GM23248 (cell line): ENCODE measurements around the gene HDGF.

Experiments
- EZH2 ChIP-seq: fragments of 200-600 bp; sonication (generic); IDR thresholded peaks from 2 replicates; pipeline ENCODE4 v1.6.1; 2018; ENCODE audit warnings: antibody characterized with exemption, mild to moderate bottlenecking; ENCODE audit not compliant: insufficient read depth, poor library complexity, severe bottlenecking
- EZH2phosphoT487 ChIP-seq: fragments of 200-600 bp; sonication (generic); IDR thresholded peaks from 2 replicates; pipeline ENCODE4 v1.6.1; 2018; ENCODE audit warnings: antibody characterized with exemption, moderate library complexity, mild to moderate bottlenecking, low read depth; ENCODE audit not compliant: insufficient read depth

DNA sequence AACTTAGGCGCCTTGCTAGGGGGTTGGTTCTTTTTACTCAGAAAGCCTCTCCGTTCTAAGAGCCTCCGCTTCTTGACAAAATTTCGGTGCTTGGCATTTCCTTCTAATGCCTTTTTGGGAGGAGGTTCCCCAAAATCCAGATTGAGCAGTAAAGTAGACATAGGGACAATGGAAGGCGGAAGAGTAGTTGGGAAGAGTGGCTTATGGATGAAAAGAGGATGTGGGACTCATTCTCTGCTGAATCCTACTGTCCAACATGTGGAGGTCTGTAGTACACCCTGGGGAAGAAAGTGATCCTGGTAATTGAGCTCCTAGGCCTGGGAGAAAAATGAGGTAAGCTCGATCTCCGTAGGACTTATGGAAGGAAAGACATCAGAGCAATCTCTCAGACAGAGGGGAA is 24.0 kb downstream of the HDGF start:
- no peak for TF ChIP-seq EZH2
- TF ChIP-seq EZH2phosphoT487: no peak
